Activated naive CD8-positive, alpha-beta T cell (primary cell): Measurements from ENCODE around the gene LIMS3.
"Not testable (repeated sequence)": the region's sequence is repeated elsewhere in the genome, so short reads cannot be mapped to it uniquely, and the experiment has no call there.

ENCODE experiments used
- H3K27ac Mint-ChIP-seq: one replicate; pipeline ENCODE4 v1.8.0; 2021; ENCODE audit warnings: mixed read lengths
- H3K27me3 Mint-ChIP-seq: one replicate; pipeline ENCODE4 v1.8.0; 2021; ENCODE audit warnings: mixed read lengths
- H3K36me3 Mint-ChIP-seq: one replicate; pipeline ENCODE4 v1.8.0; 2021; ENCODE audit warnings: mixed read lengths
- H3K4me1 Mint-ChIP-seq: one replicate; pipeline ENCODE4 v1.8.0; 2021; ENCODE audit warnings: low read depth, mixed read lengths
- H3K4me3 Mint-ChIP-seq: one replicate; pipeline ENCODE4 v1.8.0; 2021; ENCODE audit warnings: mild to moderate bottlenecking, mixed read lengths
- H3K9me3 Mint-ChIP-seq: one replicate; pipeline ENCODE4 v1.8.0; 2021; ENCODE audit warnings: low read depth, mixed read lengths

Gene LIMS3

DNA sequence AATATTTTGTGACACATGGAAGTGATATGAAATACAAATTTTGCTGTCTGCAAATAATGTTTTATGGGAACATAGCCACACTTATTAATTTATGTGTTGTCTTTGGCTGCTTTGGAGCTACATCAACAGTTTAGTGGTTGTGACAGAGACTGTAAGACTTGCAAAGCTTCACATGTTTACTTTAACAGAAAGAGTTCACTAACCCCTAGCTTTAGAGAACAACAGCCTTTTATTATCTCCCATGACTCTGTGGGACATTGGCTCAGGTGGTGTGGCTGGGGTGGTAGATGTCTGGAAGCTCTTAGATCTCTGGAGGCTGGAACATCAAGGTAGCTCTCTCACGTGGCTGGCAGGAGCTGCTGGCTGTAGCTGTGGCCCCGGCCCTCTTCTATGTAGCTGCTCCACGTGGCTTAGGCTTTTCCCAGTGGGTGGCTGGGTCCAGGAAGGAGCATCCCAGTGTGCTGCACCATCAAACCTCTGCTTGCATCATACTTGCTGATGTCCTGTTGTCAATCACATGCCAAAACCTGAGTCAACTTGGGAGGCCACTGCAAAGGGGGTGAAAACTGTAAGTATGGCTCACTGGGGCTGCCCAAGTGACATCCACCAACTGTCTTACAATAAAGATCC, 67.7 kb downstream of the LIMS3 start:
- H3K27me3 Mint-ChIP-seq, H3K4me1 Mint-ChIP-seq, H3K27ac Mint-ChIP-seq, H3K36me3 Mint-ChIP-seq, H3K9me3 Mint-ChIP-seq, H3K4me3 Mint-ChIP-seq: not testable (repeated sequence)

DNA sequence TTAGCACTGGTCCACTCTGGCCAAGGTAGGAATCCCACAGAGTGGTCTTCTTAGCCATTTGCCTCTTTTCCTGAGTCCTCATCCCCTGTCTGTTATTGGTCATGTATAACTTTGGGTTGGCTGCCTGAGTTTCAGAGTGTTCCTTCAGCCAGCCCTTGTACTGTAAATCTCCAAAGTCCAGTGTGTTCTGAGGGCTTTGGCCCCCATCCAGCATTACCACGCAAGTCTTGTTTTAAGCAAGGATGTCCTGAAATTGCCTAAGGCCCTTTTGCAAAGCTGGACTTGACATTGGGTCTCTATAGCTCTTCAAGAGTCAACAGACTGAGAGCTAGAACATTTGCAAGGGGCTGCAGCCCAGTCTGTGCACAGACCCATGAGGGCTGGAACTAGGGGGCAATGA, 68.4 kb downstream of the LIMS3 start:
- not testable (repeated sequence) for H3K27me3 Mint-ChIP-seq, H3K9me3 Mint-ChIP-seq, H3K4me1 Mint-ChIP-seq, H3K36me3 Mint-ChIP-seq, H3K4me3 Mint-ChIP-seq, H3K27ac Mint-ChIP-seq

DNA sequence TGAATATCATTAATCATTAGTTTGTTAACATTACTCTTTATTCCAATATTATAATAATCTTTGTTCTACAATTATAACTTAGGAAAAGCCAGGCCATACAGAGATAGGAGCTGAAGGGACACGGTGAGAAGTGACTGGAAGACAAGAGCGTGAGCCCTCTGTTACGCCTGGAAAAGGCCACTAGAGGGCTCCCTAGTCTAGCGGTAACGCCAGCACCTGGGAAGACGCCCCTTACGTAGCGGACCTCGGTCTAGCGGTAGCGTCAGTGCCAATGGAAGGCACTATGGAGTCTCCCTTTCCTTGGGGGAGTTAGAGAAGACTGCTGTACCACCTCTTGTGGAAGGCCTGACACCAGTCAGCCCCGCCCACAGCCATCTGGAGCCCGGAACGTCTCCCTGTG, 71.4 kb downstream of the LIMS3 start:
- H3K4me1 Mint-ChIP-seq, H3K27me3 Mint-ChIP-seq, H3K36me3 Mint-ChIP-seq, H3K4me3 Mint-ChIP-seq, H3K9me3 Mint-ChIP-seq, H3K27ac Mint-ChIP-seq: not testable (repeated sequence)

DNA sequence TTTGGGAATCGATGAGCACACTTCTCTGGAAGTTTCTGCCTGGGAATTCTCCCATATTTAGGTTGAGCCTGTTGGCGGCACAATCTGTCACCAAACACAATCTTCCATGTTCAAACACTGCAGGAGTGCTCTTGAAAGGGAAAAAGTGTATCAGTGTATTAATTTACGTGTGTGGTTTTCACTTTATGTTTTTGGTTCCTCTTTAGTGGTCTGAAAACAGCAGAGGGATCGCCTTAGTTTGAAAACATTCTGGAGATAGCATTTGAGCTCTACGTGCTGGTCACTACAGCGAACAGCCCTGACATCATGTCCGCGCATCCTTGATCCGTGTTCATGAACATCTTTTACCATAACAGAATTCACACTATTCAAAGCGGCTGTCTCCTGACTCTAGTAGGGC, 73.2 kb downstream of the LIMS3 start:
- H3K9me3 Mint-ChIP-seq, H3K27me3 Mint-ChIP-seq, H3K36me3 Mint-ChIP-seq, H3K27ac Mint-ChIP-seq, H3K4me3 Mint-ChIP-seq, H3K4me1 Mint-ChIP-seq: not testable (repeated sequence)
